GM19395 (cell line): Measurements from ENCODE around the gene EID3.
"Not testable (repeated sequence)": the region's sequence is repeated elsewhere in the genome, so short reads cannot be mapped to it uniquely, and the experiment has no call there.

Experiments used
- ATAC-seq: cut with Tn5 transposase; IDR thresholded peaks from one replicate; pipeline ENCODE4 v1.9.1; 2021; ENCODE audit warnings: mild to moderate bottlenecking, moderate library complexity; ENCODE audit not compliant: unreplicated experiment

The EID3 gene

GRCh38 chr12:104310751-104311633, 7.5 kb downstream of the EID3 start:
- no peak for ATAC-seq

- ATAC-seq, result no peak
These were observed 8.7 kb downstream of the EID3 start for GRCh38 chr12:104312202-104312601.

- no peak for ATAC-seq
These were observed 9.1 kb downstream of the EID3 start for GRCh38 chr12:104312654-104313053.

DNA sequence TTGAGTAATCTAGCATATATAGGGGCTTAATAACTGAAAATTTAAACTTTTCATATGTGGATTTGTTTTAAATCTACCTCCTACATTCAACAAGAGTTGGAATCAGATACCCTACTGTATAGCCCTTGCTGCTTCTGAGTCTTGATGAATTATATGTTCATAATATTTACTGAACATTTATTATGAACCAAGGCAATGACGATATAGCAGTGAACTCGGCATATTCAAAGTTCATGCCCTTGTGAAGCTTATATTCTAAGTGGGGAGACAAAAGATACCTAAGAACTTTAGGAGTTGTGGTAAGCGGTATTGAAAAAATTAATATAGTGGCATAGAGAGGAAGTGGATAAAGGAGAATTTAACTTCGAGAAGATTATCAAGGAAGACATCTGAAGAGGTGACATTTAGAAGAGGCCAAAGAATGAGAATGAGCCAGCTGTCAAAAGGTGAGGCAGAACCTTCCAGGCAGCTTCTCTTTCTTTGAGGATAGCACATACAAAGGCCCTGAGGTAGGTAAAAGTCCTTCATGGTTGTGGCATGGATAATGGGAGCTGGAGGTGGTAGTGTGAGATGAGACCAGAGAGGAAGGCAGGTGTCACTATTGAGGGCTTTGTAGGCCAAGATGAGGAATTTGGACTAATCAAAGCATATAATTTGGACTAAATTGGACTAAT, 10.2 kb downstream of the EID3 start:
- no peak for ATAC-seq

DNA sequence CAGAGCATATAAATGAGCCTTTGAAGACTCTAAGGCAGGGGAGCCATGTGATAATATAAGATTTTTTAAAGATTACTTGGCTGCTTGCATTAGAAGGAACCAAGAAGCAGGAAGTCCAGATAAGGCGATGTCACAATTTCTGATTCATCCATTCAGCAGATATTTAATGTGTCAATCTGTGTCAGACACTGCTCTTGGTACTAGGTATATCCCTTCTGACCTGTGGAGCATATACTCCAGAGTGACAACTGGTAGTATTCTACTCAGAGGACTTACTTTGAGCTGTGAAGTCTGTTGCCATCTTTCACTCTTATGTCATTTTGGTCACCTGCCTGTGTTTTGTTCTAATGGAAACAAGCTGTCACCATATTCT, 10.7 kb downstream of the EID3 start:
- no peak for ATAC-seq

GRCh38 chr12:104315326-104316224, 12.0 kb downstream of the EID3 start:
- no peak for ATAC-seq

GRCh38 chr12:104316936-104317335, 13.4 kb downstream of the EID3 start:
- ATAC-seq, result no peak

- ATAC-seq, result no peak
These were observed 14.1 kb downstream of the EID3 start for GRCh38 chr12:104317538-104318210.

DNA sequence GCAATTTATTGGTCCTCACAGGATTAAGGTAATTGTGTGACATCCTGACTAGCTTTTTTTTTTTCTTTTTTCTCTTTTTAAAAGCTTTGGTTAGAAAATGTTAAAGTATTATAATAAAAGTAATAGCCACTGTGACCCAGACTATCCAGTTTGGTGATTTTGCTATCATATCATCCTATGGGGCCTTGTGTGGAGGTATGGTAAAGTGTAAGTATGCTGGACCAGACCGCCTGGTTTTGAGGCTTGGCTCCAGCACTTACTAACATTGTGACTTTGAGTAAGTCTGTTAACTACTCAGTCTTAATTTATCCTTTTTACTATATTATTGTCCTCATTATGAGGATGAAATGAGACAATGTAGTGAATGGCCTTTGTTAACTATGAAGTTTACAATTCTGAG, 15.5 kb downstream of the EID3 start:
- ATAC-seq, result no peak

GRCh38 chr12:104319918-104320626, 16.5 kb downstream of the EID3 start:
- ATAC-seq, result no peak

DNA sequence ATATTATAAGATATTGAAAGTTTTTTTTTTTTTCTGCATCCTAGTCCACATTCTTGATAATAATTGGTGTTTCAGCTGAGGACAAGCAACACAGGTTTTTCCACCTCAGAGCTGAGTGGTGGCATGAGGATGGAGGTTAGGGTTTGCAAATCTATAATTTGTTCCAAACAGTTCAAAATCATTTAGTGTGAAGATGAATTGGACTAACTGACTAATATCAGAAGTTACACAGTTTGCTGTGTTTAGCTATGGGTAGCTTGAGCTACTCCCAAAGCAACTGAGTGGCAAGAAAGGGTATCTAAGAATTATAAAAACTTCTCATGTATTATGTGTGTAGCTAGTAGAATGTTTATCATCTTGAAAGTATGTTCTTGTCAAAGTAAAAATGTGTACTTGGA, 17.1 kb downstream of the EID3 start:
- no peak for ATAC-seq

DNA sequence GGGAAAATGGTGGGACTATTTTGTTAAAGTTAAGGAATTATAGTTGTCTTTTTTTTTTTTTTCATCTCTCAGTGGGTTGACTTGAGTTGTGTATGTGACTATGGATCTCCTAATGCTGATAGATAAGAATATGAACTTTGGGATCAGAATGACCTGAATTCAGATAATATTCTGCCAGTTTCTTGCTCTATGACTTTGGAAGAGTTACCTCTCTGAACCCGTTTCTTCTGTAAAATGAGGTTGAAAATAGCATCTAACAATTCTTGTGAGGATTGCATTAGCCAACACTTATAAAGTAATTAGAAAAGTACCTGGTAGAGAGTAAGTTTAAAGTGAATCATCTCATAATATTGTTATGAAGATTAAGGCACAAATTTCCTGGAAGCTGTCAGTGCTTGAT, 18.4 kb downstream of the EID3 start:
- ATAC-seq, result no peak

- not testable (repeated sequence) for ATAC-seq
These were observed 19.0 kb downstream of the EID3 start for GRCh38 chr12:104322533-104322932.

DNA sequence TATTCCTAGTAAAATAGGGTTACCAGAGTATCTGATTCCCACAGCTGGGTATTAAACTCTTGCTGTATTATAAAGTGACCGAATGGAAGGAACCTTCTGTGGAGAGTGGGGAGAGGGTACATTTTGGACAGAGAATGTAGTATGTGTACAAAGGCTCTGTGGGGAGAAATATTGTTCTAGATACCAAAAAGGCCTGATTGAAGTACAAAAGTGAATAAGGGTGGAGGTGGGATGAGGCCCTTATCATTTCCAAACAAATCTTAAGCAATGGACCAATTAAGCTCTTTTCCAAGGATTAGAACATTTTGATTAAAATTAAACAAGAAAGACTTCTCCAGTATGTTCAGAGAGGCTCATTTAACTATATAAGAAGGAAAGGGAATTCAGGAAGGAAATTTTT, 20.4 kb downstream of the EID3 start:
- no peak for ATAC-seq

GRCh38 chr12:104328278-104328677, 24.7 kb downstream of the EID3 start:
- not testable (repeated sequence) for ATAC-seq

- no peak for ATAC-seq
These were observed 25.3 kb downstream of the EID3 start for GRCh38 chr12:104328790-104329189.

DNA sequence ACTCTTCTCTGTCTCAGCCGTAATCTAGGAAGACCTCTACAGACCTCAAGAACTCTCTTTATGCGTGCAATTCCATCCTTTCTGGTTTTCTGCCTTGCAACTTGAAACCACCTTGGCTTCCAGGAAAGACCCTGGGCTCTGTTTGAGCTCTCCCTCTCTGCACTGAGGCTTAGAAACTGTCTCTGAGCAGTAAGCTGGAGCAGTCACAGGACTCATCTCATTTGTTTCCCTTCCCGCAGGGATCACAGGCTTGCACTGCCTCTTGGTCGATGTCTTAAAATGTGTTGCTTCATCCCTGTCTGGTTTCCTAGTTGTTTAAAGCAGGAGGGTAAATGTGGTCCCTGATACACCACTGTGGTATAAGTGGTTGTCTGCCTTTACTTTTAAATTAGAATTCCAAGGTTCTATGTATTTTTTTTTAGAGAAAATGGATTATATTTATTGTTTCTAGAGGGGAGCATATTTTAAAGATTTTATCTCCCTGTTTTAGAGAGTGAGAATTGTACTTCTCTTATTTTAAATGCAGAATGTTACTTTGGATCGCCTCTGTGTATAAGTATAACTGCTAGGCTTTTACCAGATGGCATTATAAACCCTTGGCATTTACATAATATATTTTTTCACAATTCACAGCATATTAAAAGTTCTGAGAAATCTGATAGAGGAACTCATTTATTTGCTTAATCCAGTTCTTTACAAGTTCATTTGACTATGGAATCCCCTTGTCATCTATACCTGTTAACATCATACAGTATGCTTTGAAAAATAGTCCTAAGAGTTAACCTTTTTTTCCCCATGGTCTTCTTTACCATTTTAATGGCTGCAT, 26.4 kb downstream of the EID3 start:
- no peak for ATAC-seq

- no peak for ATAC-seq
These were observed 27.8 kb downstream of the EID3 start for GRCh38 chr12:104331376-104331775.

- ATAC-seq, result not testable (repeated sequence)
These were observed 28.7 kb downstream of the EID3 start for GRCh38 chr12:104332273-104332672.
